ENCODE measurements around the gene TPCN2.

TPCN2 gene

GRCh38 chr11:69102732-69103615, 54.2 kb downstream of the TPCN2 start:
- ATAC-seq = peak; percentile 6; the same call in 1 of the 3 replicates
- TF ChIP-seq OSR1 (CRISPR knock-in tag; IDR thresholded peaks at IDR 0.05) (no peak), ZNF8 (CRISPR knock-in tag; IDR thresholded peaks at IDR 0.05) (no peak), ARNTL (CRISPR knock-in tag; IDR thresholded peaks at IDR 0.05; ENCODE audit: borderline replicate concordance, low read depth) (no peak), RARB (CRISPR knock-in tag; IDR thresholded peaks at IDR 0.05) (no peak), ESRRG (CRISPR knock-in tag; IDR thresholded peaks at IDR 0.05) (no peak), BACH2 (CRISPR knock-in tag; IDR thresholded peaks at IDR 0.05; ENCODE audit: borderline replicate concordance) (no peak), ZFP3 (CRISPR knock-in tag; IDR thresholded peaks at IDR 0.05) (no peak), ZNF70 (CRISPR knock-in tag; IDR thresholded peaks at IDR 0.05) (no peak), ZC3H10 (CRISPR knock-in tag; IDR thresholded peaks at IDR 0.05) (no peak), CSDC2 (CRISPR knock-in tag; IDR thresholded peaks at IDR 0.05) (no peak), CREB5 (CRISPR knock-in tag; IDR thresholded peaks at IDR 0.05; ENCODE audit: low read depth) (no peak), POU6F1 (CRISPR knock-in tag; IDR thresholded peaks at IDR 0.05; ENCODE audit: borderline replicate concordance, low read depth) (no peak), GLIS3 (CRISPR knock-in tag; IDR thresholded peaks at IDR 0.05) (no peak), PATZ1 (CRISPR knock-in tag; IDR thresholded peaks at IDR 0.05; ENCODE audit: borderline replicate concordance) (no peak), SNAI2 (CRISPR knock-in tag; IDR thresholded peaks at IDR 0.05) (no peak), TOX (CRISPR knock-in tag; IDR thresholded peaks at IDR 0.05; ENCODE audit: borderline replicate concordance) (no peak)
- TF ChIP-seq, protein P1, sequence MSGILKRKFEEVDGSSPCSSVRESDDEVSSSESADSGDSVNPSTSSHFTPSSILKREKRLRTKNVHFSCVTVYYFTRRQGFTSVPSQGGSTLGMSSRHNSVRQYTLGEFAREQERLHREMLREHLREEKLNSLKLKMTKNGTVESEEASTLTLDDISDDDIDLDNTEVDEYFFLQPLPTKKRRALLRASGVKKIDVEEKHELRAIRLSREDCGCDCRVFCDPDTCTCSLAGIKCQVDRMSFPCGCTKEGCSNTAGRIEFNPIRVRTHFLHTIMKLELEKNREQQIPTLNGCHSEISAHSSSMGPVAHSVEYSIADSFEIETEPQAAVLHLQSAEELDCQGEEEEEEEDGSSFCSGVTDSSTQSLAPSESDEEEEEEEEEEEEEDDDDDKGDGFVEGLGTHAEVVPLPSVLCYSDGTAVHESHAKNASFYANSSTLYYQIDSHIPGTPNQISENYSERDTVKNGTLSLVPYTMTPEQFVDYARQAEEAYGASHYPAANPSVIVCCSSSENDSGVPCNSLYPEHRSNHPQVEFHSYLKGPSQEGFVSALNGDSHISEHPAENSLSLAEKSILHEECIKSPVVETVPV (CRISPR knock-in tag; IDR thresholded peaks at IDR 0.05) = no peak
- TF ChIP-seq, protein P2, sequence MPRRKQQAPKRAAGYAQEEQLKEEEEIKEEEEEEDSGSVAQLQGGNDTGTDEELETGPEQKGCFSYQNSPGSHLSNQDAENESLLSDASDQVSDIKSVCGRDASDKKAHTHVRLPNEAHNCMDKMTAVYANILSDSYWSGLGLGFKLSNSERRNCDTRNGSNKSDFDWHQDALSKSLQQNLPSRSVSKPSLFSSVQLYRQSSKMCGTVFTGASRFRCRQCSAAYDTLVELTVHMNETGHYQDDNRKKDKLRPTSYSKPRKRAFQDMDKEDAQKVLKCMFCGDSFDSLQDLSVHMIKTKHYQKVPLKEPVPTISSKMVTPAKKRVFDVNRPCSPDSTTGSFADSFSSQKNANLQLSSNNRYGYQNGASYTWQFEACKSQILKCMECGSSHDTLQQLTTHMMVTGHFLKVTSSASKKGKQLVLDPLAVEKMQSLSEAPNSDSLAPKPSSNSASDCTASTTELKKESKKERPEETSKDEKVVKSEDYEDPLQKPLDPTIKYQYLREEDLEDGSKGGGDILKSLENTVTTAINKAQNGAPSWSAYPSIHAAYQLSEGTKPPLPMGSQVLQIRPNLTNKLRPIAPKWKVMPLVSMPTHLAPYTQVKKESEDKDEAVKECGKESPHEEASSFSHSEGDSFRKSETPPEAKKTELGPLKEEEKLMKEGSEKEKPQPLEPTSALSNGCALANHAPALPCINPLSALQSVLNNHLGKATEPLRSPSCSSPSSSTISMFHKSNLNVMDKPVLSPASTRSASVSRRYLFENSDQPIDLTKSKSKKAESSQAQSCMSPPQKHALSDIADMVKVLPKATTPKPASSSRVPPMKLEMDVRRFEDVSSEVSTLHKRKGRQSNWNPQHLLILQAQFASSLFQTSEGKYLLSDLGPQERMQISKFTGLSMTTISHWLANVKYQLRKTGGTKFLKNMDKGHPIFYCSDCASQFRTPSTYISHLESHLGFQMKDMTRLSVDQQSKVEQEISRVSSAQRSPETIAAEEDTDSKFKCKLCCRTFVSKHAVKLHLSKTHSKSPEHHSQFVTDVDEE (CRISPR knock-in tag; IDR thresholded peaks at IDR 0.05) = no peak

DNA sequence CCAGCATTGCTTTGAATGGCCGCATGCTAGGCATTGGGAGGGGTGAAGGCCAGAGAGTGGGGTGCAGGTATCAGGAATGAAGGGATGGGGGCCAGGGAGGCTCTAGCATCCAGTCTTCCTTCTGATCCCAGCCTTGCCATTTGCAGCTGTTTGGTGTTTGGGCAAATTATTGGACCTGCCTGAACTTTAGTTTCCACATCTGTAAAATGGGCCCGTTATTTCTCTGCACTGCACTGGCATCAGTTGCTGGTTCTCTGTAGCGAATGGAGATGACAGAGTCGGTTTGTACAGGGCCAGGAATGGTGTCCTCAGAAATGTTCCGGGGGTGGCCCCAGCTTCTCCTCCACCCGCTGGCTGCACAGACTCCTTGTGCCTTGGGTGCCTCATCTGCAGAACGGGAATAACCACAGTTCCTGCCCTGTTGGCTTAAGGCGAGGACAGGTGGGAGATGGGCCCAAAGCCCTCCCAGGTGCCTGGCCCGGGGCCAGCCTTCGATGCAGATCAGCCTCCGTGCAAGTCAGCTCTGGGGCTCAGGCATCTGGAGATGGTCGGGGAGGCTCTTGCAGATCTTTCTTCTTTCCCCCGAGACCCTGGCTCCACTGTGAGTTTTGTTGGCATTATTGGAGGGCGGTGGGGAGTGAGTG, 55.6 kb downstream of the TPCN2 start:
- ATAC-seq = no peak
- TF ChIP-seq CSDC2 (CRISPR knock-in tag; IDR thresholded peaks at IDR 0.05) (no peak), TCF4 (CRISPR knock-in tag; IDR thresholded peaks at IDR 0.05; ENCODE audit: borderline replicate concordance) (no peak), ZC3H10 (CRISPR knock-in tag; IDR thresholded peaks at IDR 0.05) (no peak), ZFP3 (CRISPR knock-in tag; IDR thresholded peaks at IDR 0.05) (no peak), OSR1 (CRISPR knock-in tag; IDR thresholded peaks at IDR 0.05) (no peak), TOX (CRISPR knock-in tag; IDR thresholded peaks at IDR 0.05; ENCODE audit: borderline replicate concordance) (no peak), BACH2 (CRISPR knock-in tag; IDR thresholded peaks at IDR 0.05; ENCODE audit: borderline replicate concordance) (no peak), ZFP30 (CRISPR knock-in tag; IDR thresholded peaks at IDR 0.05) (no peak), PPARA (CRISPR knock-in tag; IDR thresholded peaks at IDR 0.05; ENCODE audit: borderline replicate concordance) (no peak), ZNF565 (CRISPR knock-in tag; conservative IDR thresholded peaks at IDR 0.05; ENCODE audit: low read depth) (no peak)
- TF ChIP-seq, protein P2 (CRISPR knock-in tag; IDR thresholded peaks at IDR 0.05) = no peak
